HEK293T (cell line): Measurements from ENCODE around the gene JMJD4.

Experiments used
- CTCF ChIA-PET: fragments of 350-600 bp; formaldehyde crosslinking; extraction: SDS; loops from one replicate; lab custom pipeline; 2021; ENCODE audit warnings: antibody characterized with exemption, inconsistent platforms; lab: Yijun Ruan, JAX
- POLR2A ChIA-PET: fragments of 350-600 bp; formaldehyde crosslinking; extraction: SDS; loops from one replicate; lab custom pipeline; 2020; ENCODE audit warnings: antibody characterized with exemption, inconsistent platforms; lab: Yijun Ruan, JAX
- DNase-seq: peaks from one replicate; pipeline ENCODE4 v3.0.0; 2012; ENCODE audit warnings: mixed read lengths; ENCODE audit errors: extremely low spot score
- ARNT ChIP-seq: fragments of 450-650 bp; IDR thresholded peaks from 2 replicates; pipeline ENCODE4 v1.6.1; 2017; ENCODE audit warnings: mild to moderate bottlenecking
- BHLHE40 ChIP-seq: fragments of 450-650 bp; IDR thresholded peaks from 2 replicates; pipeline ENCODE4 v1.6.1; 2016; ENCODE audit warnings: mild to moderate bottlenecking, moderate library complexity, borderline replicate concordance
- CTBP1 ChIP-seq: fragments of 450-650 bp; IDR thresholded peaks from 2 replicates; pipeline ENCODE4 v1.6.1; 2016; ENCODE audit warnings: borderline replicate concordance
- ELF4 ChIP-seq: fragments of 450-650 bp; IDR thresholded peaks from 2 replicates; pipeline ENCODE4 v1.6.1; 2017; ENCODE audit warnings: antibody characterized with exemption
- FOXA1 ChIP-seq: fragments of 450-650 bp; IDR thresholded peaks from 2 replicates; pipeline ENCODE4 v1.6.1; 2016; ENCODE audit warnings: mild to moderate bottlenecking
- FOXK2 ChIP-seq: fragments of 450-650 bp; IDR thresholded peaks from 2 replicates; pipeline ENCODE4 v1.6.1; 2016; ENCODE audit warnings: mild to moderate bottlenecking
- FOXM1 ChIP-seq: fragments of 450-650 bp; IDR thresholded peaks from 2 replicates; pipeline ENCODE4 v1.6.1; 2017; ENCODE audit warnings: mild to moderate bottlenecking, borderline replicate concordance
- HDGF ChIP-seq: fragments of 450-650 bp; IDR thresholded peaks from 2 replicates; pipeline ENCODE4 v1.6.1; 2017; ENCODE audit warnings: antibody characterized with exemption, borderline replicate concordance
- L3MBTL2 ChIP-seq: fragments of 450-650 bp; conservative IDR thresholded peaks from 2 replicates; pipeline ENCODE4 v1.6.1; 2016; ENCODE audit warnings: mild to moderate bottlenecking
- LEF1 ChIP-seq: fragments of 450-650 bp; IDR thresholded peaks from 2 replicates; pipeline ENCODE4 v1.6.1; 2017; ENCODE audit warnings: mild to moderate bottlenecking, borderline replicate concordance
- NFRKB ChIP-seq: fragments of 450-650 bp; IDR thresholded peaks from 2 replicates; pipeline ENCODE4 v1.6.1; 2016; ENCODE audit warnings: mild to moderate bottlenecking, moderate library complexity
- SP1 ChIP-seq: fragments of 450-650 bp; IDR thresholded peaks from 2 replicates; pipeline ENCODE4 v1.6.1; 2017
- SUZ12 ChIP-seq: fragments of 450-650 bp; IDR thresholded peaks from 2 replicates; pipeline ENCODE4 v1.6.1; 2016; ENCODE audit warnings: mild to moderate bottlenecking
- TARDBP ChIP-seq: fragments of 450-650 bp; IDR thresholded peaks from 2 replicates; pipeline ENCODE4 v1.6.1; 2016
- ZNF384 ChIP-seq: fragments of 450-650 bp; IDR thresholded peaks from 2 replicates; pipeline ENCODE4 v1.6.1; 2016
- TF ChIP-seq, protein P1 (sequence below): fragments of 450-650 bp; IDR thresholded peaks from 2 replicates; pipeline ENCODE4 v1.6.1; 2016

JMJD4 gene

DNA sequence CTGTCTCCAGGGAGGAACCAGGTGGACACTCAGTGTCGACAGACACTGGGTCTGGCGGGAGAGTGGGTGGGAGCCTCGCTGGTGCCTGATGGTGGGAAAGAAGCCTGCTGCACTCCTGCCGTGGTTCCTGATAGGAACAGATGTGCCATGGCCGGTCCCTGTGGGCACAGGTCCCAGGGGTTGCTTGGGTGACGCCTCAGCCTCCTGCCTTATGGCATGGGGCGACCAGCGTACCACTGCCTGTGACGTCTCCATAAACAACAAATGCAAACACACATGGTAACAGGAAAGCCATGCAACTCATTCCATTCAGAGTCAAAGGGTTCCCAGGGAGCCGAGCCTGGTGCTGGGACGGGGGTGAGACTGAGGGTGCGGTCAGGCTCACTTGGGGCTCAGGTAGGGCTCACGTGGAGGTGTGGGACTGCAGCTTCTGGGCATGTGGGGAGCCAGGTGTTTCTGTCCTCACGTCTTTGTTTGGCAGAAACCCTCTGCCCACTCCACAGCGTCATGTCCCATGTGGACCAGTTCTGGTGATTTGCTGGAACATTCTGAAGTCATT, 34.9 kb upstream of the JMJD4 start:
- no peak for DNase-seq
- TF ChIP-seq ELF4 = no peak
- TF ChIP-seq LEF1 = no peak
- no peak for TF ChIP-seq CTBP1
- TF ChIP-seq ZNF384 = no peak
- TF ChIP-seq, protein P1, sequence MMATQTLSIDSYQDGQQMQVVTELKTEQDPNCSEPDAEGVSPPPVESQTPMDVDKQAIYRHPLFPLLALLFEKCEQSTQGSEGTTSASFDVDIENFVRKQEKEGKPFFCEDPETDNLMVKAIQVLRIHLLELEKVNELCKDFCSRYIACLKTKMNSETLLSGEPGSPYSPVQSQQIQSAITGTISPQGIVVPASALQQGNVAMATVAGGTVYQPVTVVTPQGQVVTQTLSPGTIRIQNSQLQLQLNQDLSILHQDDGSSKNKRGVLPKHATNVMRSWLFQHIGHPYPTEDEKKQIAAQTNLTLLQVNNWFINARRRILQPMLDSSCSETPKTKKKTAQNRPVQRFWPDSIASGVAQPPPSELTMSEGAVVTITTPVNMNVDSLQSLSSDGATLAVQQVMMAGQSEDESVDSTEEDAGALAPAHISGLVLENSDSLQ = no peak
- no peak for TF ChIP-seq L3MBTL2
- no peak for TF ChIP-seq NFRKB
- TF ChIP-seq FOXM1 = no peak
- no peak for TF ChIP-seq BHLHE40
- CTCF ChIA-PET = no interaction called here
- POLR2A ChIA-PET = no interaction called here

DNA sequence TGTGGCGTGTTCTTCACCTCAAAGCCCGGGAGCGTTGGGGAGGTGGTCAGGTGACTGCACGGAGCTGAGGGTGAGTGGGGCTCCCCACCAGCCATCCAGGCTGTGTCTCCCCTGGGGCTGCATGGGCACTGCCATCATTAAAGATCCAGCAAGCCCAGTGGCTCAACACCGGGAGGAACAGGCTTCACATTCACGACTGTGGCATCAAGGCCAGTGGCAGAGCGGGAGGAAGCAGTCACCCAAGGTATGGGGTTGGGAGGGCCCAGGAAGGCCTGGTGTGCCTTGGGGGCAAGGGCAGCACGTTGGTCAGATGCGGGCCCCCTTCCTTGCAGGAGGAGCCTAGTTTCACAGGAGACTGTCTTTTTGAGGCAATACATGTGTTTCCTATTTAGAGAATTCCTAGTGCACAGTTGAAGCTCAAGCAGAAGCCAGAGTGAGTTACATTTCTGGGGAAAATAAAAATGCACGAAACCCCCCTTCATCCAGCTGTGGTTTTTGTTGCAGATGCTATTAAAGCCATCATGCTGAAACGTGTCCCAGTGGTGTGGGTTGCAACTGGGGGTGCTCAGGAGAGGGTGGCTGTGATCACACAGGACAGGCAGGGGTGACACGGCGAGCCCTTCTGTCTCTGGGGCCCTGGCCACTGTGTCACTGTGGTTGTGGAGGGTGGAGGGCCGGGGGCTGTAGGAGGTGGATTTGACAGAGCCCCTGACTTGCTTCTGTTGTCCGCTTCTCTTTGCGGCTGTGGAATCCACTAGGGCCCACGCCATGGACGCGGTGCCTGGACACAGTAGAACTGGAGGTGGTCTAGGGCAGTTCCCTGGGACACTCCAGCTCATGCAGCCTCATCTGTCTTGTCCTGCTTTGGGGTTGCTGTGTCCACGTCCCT, 34.2 kb upstream of the JMJD4 start:
- DNase-seq = no peak
- no peak for TF ChIP-seq L3MBTL2
- no peak for TF ChIP-seq LEF1
- no peak for TF ChIP-seq FOXA1
- no peak for TF ChIP-seq CTBP1
- no peak for TF ChIP-seq BHLHE40
- TF ChIP-seq, protein P1 = no peak
- no peak for TF ChIP-seq TARDBP
- TF ChIP-seq HDGF = no peak
- TF ChIP-seq ELF4 = no peak
- no peak for TF ChIP-seq ARNT
- TF ChIP-seq NFRKB = no peak
- no peak for TF ChIP-seq FOXM1
- no peak for TF ChIP-seq SP1
- no peak for TF ChIP-seq SUZ12
- TF ChIP-seq ZNF384 = no peak
- TF ChIP-seq FOXK2 = no peak
- POLR2A ChIA-PET = no interaction called here
- CTCF ChIA-PET = no interaction called here

DNA sequence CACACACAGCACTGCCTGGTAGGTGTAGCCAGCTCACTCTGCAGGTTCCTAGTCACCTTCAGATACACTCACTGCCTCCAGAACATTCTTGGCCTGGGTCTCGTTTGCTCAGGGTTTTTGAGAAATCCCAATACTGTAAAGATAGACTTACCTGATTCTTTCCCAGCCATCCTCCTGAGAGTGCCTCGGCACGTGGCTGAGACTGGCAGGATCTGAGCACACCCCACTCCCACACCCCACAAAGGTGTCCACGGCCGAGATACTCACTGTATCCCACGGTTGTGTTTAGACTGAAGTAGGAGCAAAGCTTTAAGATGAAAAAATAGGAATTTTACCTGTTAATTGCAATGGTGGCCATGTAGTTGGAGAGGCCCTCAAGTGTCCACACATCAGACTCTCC, 33.5 kb upstream of the JMJD4 start:
- no peak for TF ChIP-seq FOXK2
- ChIA-PET POLR2A (no interaction called here), CTCF (no interaction called here)
- no peak for DNase-seq

DNA sequence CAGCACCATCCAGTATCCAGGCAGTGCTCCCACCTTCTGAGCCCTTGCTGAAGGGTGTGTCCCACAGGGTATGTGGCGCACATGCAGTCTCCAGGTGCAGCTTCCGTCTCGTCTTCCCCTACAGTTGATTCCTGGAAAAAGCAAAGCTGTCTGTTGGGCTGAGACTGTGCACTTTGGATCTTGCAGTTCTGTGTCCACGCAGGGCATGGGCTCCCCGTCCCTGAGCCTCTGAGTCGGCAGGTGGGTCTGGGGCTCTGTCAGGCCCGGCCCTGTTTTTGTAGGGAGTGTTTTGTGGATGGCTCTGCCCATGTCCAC, 33.0 kb upstream of the JMJD4 start:
- ChIA-PET POLR2A (no interaction called here), CTCF (no interaction called here)
- DNase-seq = no peak
- no peak for TF ChIP-seq LEF1
- no peak for TF ChIP-seq ELF4
- TF ChIP-seq FOXM1 = no peak
- TF ChIP-seq, protein P1 = no peak

DNA sequence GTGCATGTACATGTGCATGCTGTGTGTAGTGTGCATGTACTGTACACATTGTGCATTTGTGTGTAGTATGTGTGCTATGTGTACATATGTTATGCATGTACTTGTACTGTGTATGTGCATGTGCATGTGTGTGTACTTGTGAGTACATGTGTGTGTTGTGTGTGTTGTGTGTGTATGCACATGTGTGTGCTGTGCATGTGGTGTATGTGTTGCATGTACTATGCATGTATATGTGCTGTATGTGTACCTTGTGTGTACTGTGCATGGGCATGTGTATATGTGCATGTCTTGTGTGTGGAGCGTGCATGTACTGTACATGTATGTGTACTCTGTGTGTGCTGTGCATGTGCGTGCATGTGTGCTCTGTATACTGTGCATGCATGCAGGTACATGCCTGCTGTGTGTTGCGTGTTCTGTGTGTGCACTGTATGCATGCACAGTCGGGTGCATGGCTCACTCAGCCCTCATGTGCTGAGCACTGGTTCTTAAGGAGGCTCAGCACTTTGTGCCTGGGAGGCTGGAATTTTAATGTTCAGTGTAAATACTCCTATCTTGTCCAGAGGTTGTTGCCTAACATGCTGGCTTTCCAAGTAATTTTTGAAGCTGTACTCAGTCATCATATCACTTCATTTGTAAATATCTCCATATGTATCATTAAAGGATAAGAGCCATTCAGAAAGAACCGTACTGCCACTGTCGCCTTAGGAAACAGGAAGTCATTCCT, 32.5 kb upstream of the JMJD4 start:
- ChIA-PET CTCF (no interaction called here), POLR2A (no interaction called here)
- no peak for DNase-seq
- TF ChIP-seq LEF1 = no peak
- no peak for TF ChIP-seq FOXM1
- 0 out of 2 replicates have a peak, but pooled peaks have one; percentile 10 for TF ChIP-seq ELF4
- peak; percentile 88 for TF ChIP-seq TARDBP

DNA sequence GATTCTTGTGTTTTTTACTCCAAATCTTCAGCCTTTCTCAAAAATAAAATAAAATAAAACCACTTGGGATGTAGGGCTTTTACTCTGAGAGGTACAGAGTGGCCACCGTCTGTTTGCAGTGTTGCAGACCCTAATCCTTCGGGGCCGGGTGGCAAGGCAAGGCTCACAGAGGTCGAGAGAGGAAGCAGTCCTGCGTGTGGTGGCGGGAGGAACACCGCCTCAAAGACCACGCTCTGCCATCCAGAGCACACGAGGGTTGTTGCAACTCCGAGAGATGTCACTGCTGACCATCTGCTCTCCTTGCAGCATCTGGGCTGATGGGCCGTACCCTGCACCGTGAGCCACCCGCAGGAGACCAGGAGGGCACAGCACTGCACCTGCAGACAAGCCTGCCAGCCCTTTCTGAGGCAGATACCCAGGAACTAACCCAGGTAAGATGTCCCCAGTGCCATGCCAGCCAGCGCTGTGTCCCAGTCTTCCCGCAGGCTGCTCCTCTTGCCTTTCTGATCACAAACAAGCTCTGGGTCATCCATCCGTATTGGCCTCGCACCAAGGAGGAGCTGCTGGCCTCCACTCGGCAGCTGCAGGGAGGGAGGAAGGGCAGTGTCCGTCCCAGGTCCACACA, 31.7 kb upstream of the JMJD4 start:
- ChIA-PET POLR2A (no interaction called here), CTCF (no interaction called here)
- TF ChIP-seq LEF1 (no peak), ARNT (no peak), FOXK2 (no peak), BHLHE40 (no peak), FOXM1 (no peak), TARDBP (no peak), SUZ12 (no peak), L3MBTL2 (no peak), HDGF (no peak; the same call in 1 of the 2 replicates), NFRKB (no peak), CTBP1 (no peak)
- TF ChIP-seq, protein P1 = no peak
- no peak for DNase-seq
